ENCODE data around the gene BBS9.

The BBS9 gene

DNA sequence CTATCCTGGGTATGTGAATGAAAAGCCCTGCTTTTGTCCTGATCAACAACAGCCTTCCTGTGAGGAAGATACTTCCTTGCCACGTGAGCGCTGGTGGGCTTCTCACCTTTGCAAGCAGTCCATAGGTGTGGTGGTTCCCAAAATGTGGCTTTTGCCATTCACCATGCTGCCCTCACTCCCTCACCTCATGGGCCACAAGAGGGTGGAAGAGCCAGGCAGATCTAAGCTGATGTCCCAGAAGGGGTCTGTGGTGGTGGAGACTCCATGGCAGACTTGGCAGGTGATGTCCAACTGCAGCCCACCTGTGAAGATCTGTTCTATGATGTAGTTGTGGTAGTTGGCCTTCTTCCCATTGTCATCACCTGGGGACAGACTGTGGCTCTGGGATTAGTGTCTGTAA, 147.4 kb downstream of the BBS9 start:
- Histone ChIP-seq H3K4me3 (ENCODE audit: low read depth in 1 of 2, low read length in 1 of 2) (no peak overlapping the region), H3K27ac (no peak overlapping the region), H3K4me1 (ENCODE audit: control insufficient read depth in 1 of 2, insufficient read depth in 1 of 2, low read depth in 1 of 2, low read length in 1 of 2) (no peaks in the 10 kb centered on the region), H3K27me3 (no peaks in the 10 kb centered on the region), H3K36me3 (no peaks in the 10 kb centered on the region), H3K9me3 (peaks cover 15% of the 10 kb centered on the region)
- TF ChIP-seq, protein P1, sequence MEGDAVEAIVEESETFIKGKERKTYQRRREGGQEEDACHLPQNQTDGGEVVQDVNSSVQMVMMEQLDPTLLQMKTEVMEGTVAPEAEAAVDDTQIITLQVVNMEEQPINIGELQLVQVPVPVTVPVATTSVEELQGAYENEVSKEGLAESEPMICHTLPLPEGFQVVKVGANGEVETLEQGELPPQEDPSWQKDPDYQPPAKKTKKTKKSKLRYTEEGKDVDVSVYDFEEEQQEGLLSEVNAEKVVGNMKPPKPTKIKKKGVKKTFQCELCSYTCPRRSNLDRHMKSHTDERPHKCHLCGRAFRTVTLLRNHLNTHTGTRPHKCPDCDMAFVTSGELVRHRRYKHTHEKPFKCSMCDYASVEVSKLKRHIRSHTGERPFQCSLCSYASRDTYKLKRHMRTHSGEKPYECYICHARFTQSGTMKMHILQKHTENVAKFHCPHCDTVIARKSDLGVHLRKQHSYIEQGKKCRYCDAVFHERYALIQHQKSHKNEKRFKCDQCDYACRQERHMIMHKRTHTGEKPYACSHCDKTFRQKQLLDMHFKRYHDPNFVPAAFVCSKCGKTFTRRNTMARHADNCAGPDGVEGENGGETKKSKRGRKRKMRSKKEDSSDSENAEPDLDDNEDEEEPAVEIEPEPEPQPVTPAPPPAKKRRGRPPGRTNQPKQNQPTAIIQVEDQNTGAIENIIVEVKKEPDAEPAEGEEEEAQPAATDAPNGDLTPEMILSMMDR (IDR thresholded peaks at IDR 0.05): no peak

DNA sequence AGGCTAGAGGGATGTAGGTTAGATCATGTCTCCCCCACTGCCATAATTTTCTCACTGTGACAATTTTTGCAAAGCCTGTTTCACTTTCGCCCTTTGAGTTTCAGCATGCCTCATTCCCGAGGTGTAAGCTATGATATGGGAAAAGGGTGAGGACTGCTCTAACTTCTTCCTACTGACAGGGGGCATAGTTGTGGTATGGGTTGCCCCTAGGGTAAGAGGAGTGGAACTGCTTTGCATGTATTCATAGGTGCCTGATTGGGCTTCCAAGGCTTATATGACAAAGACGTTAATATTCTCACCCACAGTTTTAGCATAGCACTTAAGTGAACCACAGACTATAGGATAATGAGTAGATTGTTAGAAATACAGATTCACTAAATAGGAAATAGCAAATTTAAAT, 148.7 kb downstream of the BBS9 start:
- H3K36me3 ChIP-seq: no peaks in the 10 kb centered on the region
- peaks cover 15% of the 10 kb centered on the region for H3K9me3 ChIP-seq
- no peak overlapping the region for H3K4me3 ChIP-seq (ENCODE audit: low read depth in 1 of 2, low read length in 1 of 2)
- H3K4me1 ChIP-seq (ENCODE audit: control insufficient read depth in 1 of 2, insufficient read depth in 1 of 2, low read depth in 1 of 2, low read length in 1 of 2): no peaks in the 10 kb centered on the region
- TF ChIP-seq, protein P1 (IDR thresholded peaks at IDR 0.05): no peak
- H3K27me3 ChIP-seq: no peaks in the 10 kb centered on the region
- no peak overlapping the region for H3K27ac ChIP-seq

DNA sequence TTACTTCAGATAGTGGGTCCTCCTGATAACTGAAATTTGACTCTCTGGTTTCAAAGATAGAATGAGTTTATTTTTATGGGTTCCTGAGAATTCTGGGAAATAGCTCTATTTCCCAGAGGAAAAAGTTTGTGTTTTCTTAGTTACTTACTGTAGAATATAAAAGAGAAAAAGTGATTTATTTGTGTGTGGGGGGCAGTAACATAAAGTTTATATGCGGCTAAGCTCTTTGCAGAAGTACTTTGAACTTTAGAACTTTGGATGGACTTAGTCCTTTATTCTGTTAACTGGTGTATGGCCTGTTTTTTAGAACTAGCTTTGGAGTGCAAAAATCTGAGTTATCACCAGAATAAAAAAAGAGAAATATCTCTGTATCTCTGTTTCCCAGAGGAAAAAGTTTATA, 157.1 kb downstream of the BBS9 start:
- TF ChIP-seq, protein P1 (IDR thresholded peaks at IDR 0.05): no peak
- Histone ChIP-seq H3K36me3 (no peaks in the 10 kb centered on the region), H3K4me3 (ENCODE audit: low read depth in 1 of 2, low read length in 1 of 2) (no peak overlapping the region), H3K9me3 (no peaks in the 10 kb centered on the region), H3K27me3 (no peaks in the 10 kb centered on the region), H3K27ac (no peak overlapping the region), H3K4me1 (ENCODE audit: control insufficient read depth in 1 of 2, insufficient read depth in 1 of 2, low read depth in 1 of 2, low read length in 1 of 2) (no peaks in the 10 kb centered on the region)

DNA sequence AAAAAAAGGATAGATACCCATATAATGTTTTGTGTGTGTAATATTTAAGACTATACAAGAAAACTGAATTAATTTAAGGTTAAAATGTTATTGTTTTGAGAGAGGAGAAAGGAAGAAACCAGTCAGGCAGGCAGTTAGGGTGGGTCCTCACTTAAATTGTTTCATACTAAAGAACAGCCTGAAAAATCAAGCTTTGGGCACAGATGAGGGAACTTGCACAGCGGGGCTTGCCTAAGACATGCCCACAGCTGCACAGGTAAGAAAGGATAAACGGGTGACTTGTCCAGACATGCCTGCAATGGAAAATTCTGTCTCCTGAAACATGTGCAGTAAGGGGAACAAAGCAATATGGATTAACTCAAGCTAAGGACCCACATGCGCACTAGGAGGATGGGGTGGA, 158.4 kb downstream of the BBS9 start:
- no peaks in the 10 kb centered on the region for H3K4me1 ChIP-seq (ENCODE audit: control insufficient read depth in 1 of 2, insufficient read depth in 1 of 2, low read depth in 1 of 2, low read length in 1 of 2)
- no peak overlapping the region for H3K4me3 ChIP-seq (ENCODE audit: low read depth in 1 of 2, low read length in 1 of 2)
- TF ChIP-seq, protein P1 (IDR thresholded peaks at IDR 0.05): no peak
- no peaks in the 10 kb centered on the region for H3K36me3 ChIP-seq
- H3K27ac ChIP-seq: no peak overlapping the region
- H3K27me3 ChIP-seq: no peaks in the 10 kb centered on the region
- no peaks in the 10 kb centered on the region for H3K9me3 ChIP-seq

DNA sequence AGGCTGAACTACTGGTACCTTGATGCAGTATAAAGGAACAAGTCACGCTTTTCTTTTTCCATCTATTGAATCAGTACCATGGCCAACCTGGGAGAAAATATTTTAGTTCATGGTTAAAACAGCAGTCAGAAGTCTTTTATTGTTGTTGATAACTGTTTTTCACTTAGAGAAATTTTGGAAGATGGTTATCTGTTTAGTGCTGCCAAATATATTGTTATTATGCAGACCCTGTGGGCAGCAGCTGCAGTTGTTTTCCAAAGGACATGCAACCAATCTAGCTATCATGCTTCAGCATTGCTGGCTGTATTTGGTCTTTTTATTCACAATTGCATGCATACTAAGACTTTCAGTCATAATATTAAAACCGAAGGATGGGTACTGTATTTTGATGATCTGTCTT, 169.5 kb downstream of the BBS9 start:
- TF ChIP-seq, protein P1 (IDR thresholded peaks at IDR 0.05): no peak
- no peaks in the 10 kb centered on the region for H3K27me3 ChIP-seq
- H3K4me3 ChIP-seq (ENCODE audit: low read depth in 1 of 2, low read length in 1 of 2): no peak overlapping the region
- no peak overlapping the region for H3K27ac ChIP-seq
- H3K4me1 ChIP-seq (ENCODE audit: control insufficient read depth in 1 of 2, insufficient read depth in 1 of 2, low read depth in 1 of 2, low read length in 1 of 2): no peaks in the 10 kb centered on the region
- no peaks in the 10 kb centered on the region for H3K9me3 ChIP-seq
- H3K36me3 ChIP-seq: no peaks in the 10 kb centered on the region

DNA sequence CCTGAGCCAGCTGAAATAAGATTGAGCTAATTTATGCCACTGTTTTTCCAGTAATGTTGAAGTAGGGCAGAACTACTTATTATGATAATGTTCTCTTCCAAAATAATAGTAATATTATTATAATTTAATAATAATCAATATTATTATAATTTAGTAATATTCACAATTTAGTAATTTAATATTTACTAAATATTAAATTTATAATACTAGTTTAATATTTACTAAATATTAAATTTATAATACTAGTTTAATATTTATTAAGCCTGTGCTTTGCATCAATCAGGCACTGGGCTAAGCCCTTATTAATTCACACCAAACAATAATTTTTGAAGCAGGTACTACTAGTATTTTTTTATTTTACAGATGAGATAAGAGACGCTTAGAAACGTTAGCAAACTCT, 170.1 kb downstream of the BBS9 start:
- Histone ChIP-seq H3K4me3 (ENCODE audit: low read depth in 1 of 2, low read length in 1 of 2) (no peak overlapping the region), H3K27ac (no peak overlapping the region), H3K4me1 (ENCODE audit: control insufficient read depth in 1 of 2, insufficient read depth in 1 of 2, low read depth in 1 of 2, low read length in 1 of 2) (no peaks in the 10 kb centered on the region), H3K9me3 (no peaks in the 10 kb centered on the region), H3K27me3 (no peaks in the 10 kb centered on the region), H3K36me3 (no peaks in the 10 kb centered on the region)
- TF ChIP-seq, protein P1 (IDR thresholded peaks at IDR 0.05): no peak
